ENCODE measurements around the gene NMNAT2. TPM values are rescaled to one million over a fixed set of nuclear protein-coding genes. Genes with fewer than 3 reads are reported as not detected.
A peak's percentile ranks its signal among the peaks of the same experiment; 100 is the strongest.

The NMNAT2 gene
- total and polyA plus RNA-seq, 2 donors from 2014 or later = 0.17 to 2.0 TPM

DNA sequence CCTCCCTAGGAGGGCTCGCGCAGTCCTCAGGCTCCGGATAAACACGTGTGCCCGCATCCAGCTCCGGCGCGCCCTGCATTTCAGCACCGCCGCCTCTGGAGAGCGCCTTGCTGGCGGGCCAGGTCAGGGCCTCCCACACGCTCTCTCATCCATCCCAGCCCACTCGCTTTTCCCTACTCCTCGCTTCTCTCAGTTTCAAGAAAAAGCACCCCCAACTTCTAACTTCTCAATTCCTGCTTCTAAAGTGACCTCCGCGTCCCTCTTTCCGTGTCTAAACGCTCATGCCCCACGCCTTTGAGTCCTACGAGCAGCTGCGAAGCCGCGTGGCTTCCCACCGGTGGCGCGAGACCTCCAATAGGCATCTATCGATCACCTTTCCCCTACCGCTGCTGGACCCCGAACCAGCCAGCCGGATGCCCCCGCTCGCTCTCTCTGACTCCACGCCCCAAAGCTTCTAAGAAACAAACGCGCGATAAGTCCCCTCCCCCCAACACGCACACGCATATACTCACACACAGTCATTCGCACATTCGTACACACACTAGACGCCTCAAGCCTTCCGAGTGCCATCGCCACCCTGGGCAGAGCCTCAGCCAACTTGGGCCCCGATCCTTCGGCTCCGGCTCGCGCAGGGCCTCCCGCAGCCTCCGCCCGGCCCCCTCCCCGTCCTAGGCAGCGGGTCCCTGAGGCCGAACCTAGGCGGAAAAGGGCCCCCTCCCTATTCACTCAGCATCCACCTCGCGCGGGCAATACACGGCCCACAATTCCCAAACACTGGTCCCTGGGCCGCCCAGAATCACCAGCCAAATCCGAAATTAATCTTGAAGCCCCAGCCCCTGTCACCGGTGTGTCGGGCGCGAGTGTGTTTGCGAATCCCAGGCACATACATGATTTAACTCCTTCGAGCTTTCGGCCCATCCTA is 1.1 kb downstream of the NMNAT2 start:
- no peaks in the 10 kb centered on the region for H3K36me3 ChIP-seq (ENCODE audit: control insufficient read depth in 2 of 3, insufficient read depth in 3 of 3, low read length in 3 of 3)
- no peak overlapping the region for H3K9ac ChIP-seq (ENCODE audit: low read length in 3 of 3)
- no peaks in the 10 kb centered on the region for H3K9me3 ChIP-seq (ENCODE audit: control insufficient read depth in 2 of 3, insufficient read depth in 1 of 3, low read length in 3 of 3)
- H3K27me3 ChIP-seq (ENCODE audit: control insufficient read depth, insufficient read depth, low read length) = peaks cover 10% of the 10 kb centered on the region
- H3K4me3 ChIP-seq (ENCODE audit: low read length in 3 of 3) = peak overlapping the region in 1 of 3 donors; percentile 37
- FAIRE-seq (no peak), DNase-seq (peak; percentile 83 to 94 (median 92))
- intact Hi-C loops (cut with DNase I) = no loop called here
- H3K27ac ChIP-seq (ENCODE audit: low read depth in 2 of 2, low read length in 2 of 2) = no peak overlapping the region
- TF ChIP-seq, protein P1, sequence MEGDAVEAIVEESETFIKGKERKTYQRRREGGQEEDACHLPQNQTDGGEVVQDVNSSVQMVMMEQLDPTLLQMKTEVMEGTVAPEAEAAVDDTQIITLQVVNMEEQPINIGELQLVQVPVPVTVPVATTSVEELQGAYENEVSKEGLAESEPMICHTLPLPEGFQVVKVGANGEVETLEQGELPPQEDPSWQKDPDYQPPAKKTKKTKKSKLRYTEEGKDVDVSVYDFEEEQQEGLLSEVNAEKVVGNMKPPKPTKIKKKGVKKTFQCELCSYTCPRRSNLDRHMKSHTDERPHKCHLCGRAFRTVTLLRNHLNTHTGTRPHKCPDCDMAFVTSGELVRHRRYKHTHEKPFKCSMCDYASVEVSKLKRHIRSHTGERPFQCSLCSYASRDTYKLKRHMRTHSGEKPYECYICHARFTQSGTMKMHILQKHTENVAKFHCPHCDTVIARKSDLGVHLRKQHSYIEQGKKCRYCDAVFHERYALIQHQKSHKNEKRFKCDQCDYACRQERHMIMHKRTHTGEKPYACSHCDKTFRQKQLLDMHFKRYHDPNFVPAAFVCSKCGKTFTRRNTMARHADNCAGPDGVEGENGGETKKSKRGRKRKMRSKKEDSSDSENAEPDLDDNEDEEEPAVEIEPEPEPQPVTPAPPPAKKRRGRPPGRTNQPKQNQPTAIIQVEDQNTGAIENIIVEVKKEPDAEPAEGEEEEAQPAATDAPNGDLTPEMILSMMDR (IDR thresholded peaks at IDR 0.05; ENCODE audit: borderline replicate concordance, extremely low read depth, insufficient read depth) = no peak
- peaks cover 0 to 13% (median 0%) of the 10 kb centered on the region in 3 donors for H3K4me1 ChIP-seq (ENCODE audit: control insufficient read depth in 2 of 3, insufficient read depth in 2 of 3, low read depth in 1 of 3, low read length in 3 of 3)

DNA sequence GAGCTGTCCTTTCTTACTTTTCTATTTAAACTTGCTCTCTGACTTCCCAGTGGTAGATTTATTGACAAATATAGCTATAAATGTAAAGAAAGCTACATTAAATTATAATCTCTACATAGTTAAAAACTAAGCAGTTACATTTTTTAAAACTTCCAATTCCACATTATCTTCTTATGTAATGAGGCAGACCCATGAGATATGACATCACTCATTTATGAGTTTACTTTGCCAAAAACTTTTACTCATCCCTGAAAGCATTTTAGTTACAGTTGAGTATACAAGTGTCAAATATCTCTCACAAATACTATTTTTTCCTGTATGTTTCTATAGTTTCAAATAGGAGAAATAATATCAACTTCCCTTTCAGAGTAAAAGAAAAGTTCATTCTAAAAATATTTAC is 3.8 kb downstream of the NMNAT2 start:
- no peaks in the 10 kb centered on the region for H3K9me3 ChIP-seq (ENCODE audit: control insufficient read depth in 2 of 3, insufficient read depth in 1 of 3, low read length in 3 of 3)
- H3K27me3 ChIP-seq (ENCODE audit: control insufficient read depth, insufficient read depth, low read length) = peaks cover 7% of the 10 kb centered on the region
- H3K27ac ChIP-seq (ENCODE audit: low read depth in 2 of 2, low read length in 2 of 2) = no peak overlapping the region
- peaks cover 0 to 13% (median 0%) of the 10 kb centered on the region in 3 donors for H3K4me1 ChIP-seq (ENCODE audit: control insufficient read depth in 2 of 3, insufficient read depth in 2 of 3, low read depth in 1 of 3, low read length in 3 of 3)
- H3K36me3 ChIP-seq (ENCODE audit: control insufficient read depth in 2 of 3, insufficient read depth in 3 of 3, low read length in 3 of 3) = no peaks in the 10 kb centered on the region
- TF ChIP-seq, protein P1 (IDR thresholded peaks at IDR 0.05; ENCODE audit: borderline replicate concordance, extremely low read depth, insufficient read depth) = no peak
- no peak for DNase-seq
- intact Hi-C loops (cut with DNase I) = no loop called here
- H3K9ac ChIP-seq (ENCODE audit: low read length in 3 of 3) = no peak overlapping the region
- H3K4me3 ChIP-seq (ENCODE audit: low read length in 3 of 3) = no peak overlapping the region
- FAIRE-seq = no peak

DNA sequence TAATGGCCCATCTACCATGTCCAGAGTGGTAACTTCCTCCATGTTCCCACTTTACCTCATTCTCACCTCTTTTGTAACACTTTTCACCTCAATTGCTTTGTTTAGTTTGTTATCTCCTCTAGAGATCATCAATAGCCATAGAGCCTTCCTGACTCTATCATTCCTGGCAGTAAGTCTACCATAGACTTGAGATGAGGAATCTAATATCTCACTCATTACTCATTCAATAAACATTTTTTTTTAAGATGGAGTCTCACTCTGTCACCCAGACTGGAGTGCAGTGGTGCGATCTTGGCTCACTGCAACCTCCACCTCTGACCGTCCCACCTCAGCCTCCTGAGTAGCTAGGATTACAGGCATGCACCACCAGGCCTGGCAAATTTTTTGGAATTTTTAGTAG is 7.1 kb downstream of the NMNAT2 start:
- H3K27me3 ChIP-seq (ENCODE audit: control insufficient read depth, insufficient read depth, low read length) = peaks cover 1% of the 10 kb centered on the region
- no peak for DNase-seq
- no peaks in the 10 kb centered on the region for H3K36me3 ChIP-seq (ENCODE audit: control insufficient read depth in 2 of 3, insufficient read depth in 3 of 3, low read length in 3 of 3)
- no peaks in the 10 kb centered on the region for H3K9me3 ChIP-seq (ENCODE audit: control insufficient read depth in 2 of 3, insufficient read depth in 1 of 3, low read length in 3 of 3)
- H3K4me1 ChIP-seq (ENCODE audit: control insufficient read depth in 2 of 3, insufficient read depth in 2 of 3, low read depth in 1 of 3, low read length in 3 of 3) = no peaks in the 10 kb centered on the region
- TF ChIP-seq, protein P1 (IDR thresholded peaks at IDR 0.05; ENCODE audit: borderline replicate concordance, extremely low read depth, insufficient read depth) = no peak
- no peak overlapping the region for H3K27ac ChIP-seq (ENCODE audit: low read depth in 2 of 2, low read length in 2 of 2)
- FAIRE-seq = no peak
- no peak overlapping the region for H3K9ac ChIP-seq (ENCODE audit: low read length in 3 of 3)
- no peak overlapping the region for H3K4me3 ChIP-seq (ENCODE audit: low read length in 3 of 3)
- intact Hi-C loops (cut with DNase I) = no loop called here
